ENCODE results near the gene INS. TPM values are rescaled to one million over a fixed set of nuclear protein-coding genes. Genes with fewer than 3 reads are reported as not detected.

INS gene
- total and polyA plus RNA-seq, 10 of the 15 experiments (the other 5 are each of a cell fraction or from before 2014, with no cell fraction given) = not detected

DNA sequence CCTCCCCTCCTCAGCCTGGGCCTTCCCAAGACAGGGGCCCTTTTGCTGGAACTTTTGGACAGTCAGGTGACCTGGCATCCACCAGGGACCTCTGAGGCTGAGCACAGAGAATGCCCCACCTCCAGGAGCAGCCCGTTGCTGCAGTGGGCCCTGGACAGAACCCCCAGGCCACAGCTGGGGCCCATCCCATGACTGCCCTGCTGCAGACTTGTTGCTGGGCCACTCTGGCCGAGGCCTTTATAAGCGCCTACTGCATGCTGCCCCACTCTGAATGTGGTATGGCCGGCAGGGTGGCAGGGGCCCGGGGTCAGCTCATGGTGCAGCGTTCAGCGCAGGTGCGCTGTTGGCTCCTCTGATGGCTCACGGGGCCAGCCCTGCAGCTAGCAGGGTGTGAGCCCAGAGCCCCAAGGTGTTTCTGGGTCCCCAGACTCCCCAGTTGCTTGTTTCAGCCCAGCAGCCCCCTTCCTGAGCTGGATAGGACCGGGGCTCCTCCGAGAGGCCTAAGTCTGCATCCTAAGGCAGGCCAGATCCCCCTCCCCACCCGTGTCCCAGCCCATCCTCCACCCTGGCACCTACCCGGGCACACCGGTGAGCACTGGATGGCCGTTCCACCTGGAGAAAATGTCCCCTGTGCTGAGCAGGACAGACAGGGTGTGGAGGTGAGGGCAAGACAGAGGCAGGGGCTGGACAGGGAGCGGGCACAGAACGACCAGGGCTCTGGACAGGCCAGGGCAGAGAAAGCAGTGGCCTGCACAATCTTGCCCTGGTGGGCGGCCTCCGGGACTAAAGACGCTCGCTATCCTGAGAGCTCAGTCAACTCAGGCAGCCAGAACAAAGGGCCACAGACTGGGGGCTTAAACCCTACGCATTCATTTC, 38.7 kb upstream of the INS start (continued):
- TF ChIP-seq, protein P1, sequence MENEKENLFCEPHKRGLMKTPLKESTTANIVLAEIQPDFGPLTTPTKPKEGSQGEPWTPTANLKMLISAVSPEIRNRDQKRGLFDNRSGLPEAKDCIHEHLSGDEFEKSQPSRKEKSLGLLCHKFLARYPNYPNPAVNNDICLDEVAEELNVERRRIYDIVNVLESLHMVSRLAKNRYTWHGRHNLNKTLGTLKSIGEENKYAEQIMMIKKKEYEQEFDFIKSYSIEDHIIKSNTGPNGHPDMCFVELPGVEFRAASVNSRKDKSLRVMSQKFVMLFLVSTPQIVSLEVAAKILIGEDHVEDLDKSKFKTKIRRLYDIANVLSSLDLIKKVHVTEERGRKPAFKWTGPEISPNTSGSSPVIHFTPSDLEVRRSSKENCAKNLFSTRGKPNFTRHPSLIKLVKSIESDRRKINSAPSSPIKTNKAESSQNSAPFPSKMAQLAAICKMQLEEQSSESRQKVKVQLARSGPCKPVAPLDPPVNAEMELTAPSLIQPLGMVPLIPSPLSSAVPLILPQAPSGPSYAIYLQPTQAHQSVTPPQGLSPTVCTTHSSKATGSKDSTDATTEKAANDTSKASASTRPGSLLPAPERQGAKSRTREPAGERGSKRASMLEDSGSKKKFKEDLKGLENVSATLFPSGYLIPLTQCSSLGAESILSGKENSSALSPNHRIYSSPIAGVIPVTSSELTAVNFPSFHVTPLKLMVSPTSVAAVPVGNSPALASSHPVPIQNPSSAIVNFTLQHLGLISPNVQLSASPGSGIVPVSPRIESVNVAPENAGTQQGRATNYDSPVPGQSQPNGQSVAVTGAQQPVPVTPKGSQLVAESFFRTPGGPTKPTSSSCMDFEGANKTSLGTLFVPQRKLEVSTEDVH (IDR thresholded peaks at IDR 0.05; ENCODE audit: low read depth, partially characterized antibody) = no peak
- TF ChIP-seq SIX5 (IDR thresholded peaks at IDR 0.05; ENCODE audit: low read depth, low read length, severe bottlenecking) (no peak), ZNF24 (IDR thresholded peaks at IDR 0.05) (no peak), ESRRA (IDR thresholded peaks at IDR 0.05; ENCODE audit: low read length) (no peak), POLR2A (IDR thresholded peaks at IDR 0.05; ENCODE audit: low read depth, low read length) (no peak)

DNA sequence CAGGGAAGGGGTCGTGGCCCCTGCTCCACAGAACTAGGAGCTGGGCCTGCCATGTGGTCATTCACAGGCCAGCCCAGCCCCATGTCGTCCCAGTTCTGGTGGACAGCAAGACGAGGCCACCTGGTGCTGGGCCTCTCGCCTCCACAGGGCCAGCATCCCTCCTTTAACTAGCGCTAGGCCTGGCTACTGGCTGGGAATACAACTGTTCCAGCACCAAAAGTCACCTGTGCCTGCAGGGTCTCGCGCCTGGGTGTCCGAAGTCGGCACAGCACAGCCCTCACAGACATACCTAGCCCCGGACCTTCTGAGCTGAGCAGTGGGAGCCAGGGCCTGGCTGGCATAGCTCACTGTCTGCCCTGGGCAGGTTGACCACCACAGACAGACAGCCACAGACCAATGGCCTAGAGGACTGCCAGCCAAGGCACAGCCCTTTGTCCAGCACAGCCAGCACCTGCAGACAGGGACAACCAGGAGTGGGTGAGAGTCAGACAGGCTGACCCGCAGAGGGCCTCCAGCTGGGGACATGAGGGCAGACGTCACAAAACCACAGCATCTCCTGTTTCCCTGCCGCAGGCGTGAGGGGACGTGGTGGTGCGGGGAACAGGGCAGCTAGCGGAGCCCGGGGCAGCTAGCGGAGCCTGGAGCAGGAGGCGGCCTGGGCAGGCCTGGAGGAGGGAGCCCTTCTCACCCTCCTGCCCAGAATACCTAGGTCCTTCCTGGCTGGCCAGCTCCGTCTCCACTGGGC, 37.8 kb upstream of the INS start:
- Histone ChIP-seq H3K9ac (ENCODE audit: control insufficient read depth, insufficient read depth, low read length) (no peak overlapping the region), H3K27ac (ENCODE audit: control insufficient read depth, insufficient read depth) (no peak overlapping the region), H3K4me2 (ENCODE audit: control insufficient read depth, insufficient read depth) (no peak overlapping the region), H3K36me3 (ENCODE audit: control insufficient read depth in 2 of 2, insufficient read depth in 2 of 2, low read length in 1 of 2) (no peaks in the 10 kb centered on the region), H3K4me3 (no peak overlapping the region), H3K9me3 (replicated peaks; ENCODE audit: control insufficient read depth, insufficient read depth, low read length) (no peaks in the 10 kb centered on the region), H4K20me1 (ENCODE audit: control insufficient read depth, insufficient read depth) (no peaks in the 10 kb centered on the region), H3K79me2 (ENCODE audit: control insufficient read depth, insufficient read depth, low read length) (no peaks in the 10 kb centered on the region), H2AFZ (ENCODE audit: control insufficient read depth, low read depth, low read length) (no peak overlapping the region), H3K4me1 (ENCODE audit: control insufficient read depth, insufficient read depth, low read length) (no peaks in the 10 kb centered on the region), H3K27me3 (replicated peaks in 1 of 2; ENCODE audit: control insufficient read depth in 2 of 2, insufficient read depth in 2 of 2, low read length in 1 of 2) (no peaks in the 10 kb centered on the region; a peak in 1 of 4 replicates)
- no TSS peak for BruUV-seq (replicated peaks)
- ChIA-PET SMC1A (ENCODE audit: uncharacterized antibody, unreplicated experiment) (interaction anchor here (1.0 to 1.3 kb wide), 2 partner anchors 220 to 222 kb away, joined by 3 to 6 read pairs; no protein-coding TSS in a partner anchor), RAD21 (ENCODE audit: unreplicated experiment) (interaction anchor here (1.5 to 2.0 kb wide), 2 partner anchors 106 to 221 kb away, joined by 3 to 9 read pairs; no protein-coding TSS in a partner anchor), CTCF (interaction anchor here (1.1 to 1.3 kb wide), 3 partner anchors 106 to 222 kb away, joined by 3 to 6 read pairs (median 4); no protein-coding TSS in a partner anchor), POLR2A (no interaction called here)
- 34% methylated on average over 21 of the region's 21 CpGs for WGBS (ENCODE audit: insufficient coverage, insufficient replicate concordance, low lambda C conversion rate, missing lambda C conversion rate)
- in situ Hi-C loops (cut with MboI) = no loop called here
- FAIRE-seq (no peak), ATAC-seq (no peak), DNase-seq (ENCODE audit: low read depth, low spot score) (no peak)
- intact Hi-C loops (cut with micrococcal nuclease; ENCODE audit: unreplicated experiment) = loop anchor here (5.0 to 10.0 kb wide), 2 partner anchors 99 to 336 kb away; no protein-coding TSS in a partner anchor
- no peak for TF ChIP-seq FOXK2 (IDR thresholded peaks at IDR 0.05)
- no peak for TF ChIP-seq BMI1 (IDR thresholded peaks at IDR 0.05; ENCODE audit: borderline replicate concordance)
- no peak for TF ChIP-seq SMC3 (IDR thresholded peaks at IDR 0.05; ENCODE audit: borderline replicate concordance, low read length)
- TF ChIP-seq NFIC (IDR thresholded peaks at IDR 0.05; ENCODE audit: low read depth, low read length) = no peak
- TF ChIP-seq POLR2AphosphoS2 (IDR thresholded peaks at IDR 0.05; ENCODE audit: low read depth, low read length) = no peak
- no peak for TF ChIP-seq STAT1 (conservative IDR thresholded peaks at IDR 0.05)
- no peak for TF ChIP-seq ZNF274 (IDR thresholded peaks at IDR 0.05; ENCODE audit: insufficient read depth, insufficient read length)
